GM19025 (cell line): ENCODE measurements around the gene KRTAP4-5.
"Not testable (repeated sequence)": the region's sequence is repeated elsewhere in the genome, so short reads cannot be mapped to it uniquely, and the experiment has no call there.

Source experiments
- ATAC-seq: cut with Tn5 transposase; IDR thresholded peaks from one replicate; pipeline ENCODE4 v1.9.1; 2021; ENCODE audit warnings: mild to moderate bottlenecking, low read depth, moderate library complexity; ENCODE audit not compliant: unreplicated experiment

Gene KRTAP4-5

GRCh38 chr17:41116297-41116696 lies 33.3 kb downstream of the KRTAP4-5 start:
- ATAC-seq, result no peak

- no peak for ATAC-seq
Observed at GRCh38 chr17:41111151-41111885, 38.3 kb downstream of the KRTAP4-5 start.

- ATAC-seq, result not testable (repeated sequence)
Observed at GRCh38 chr17:41108728-41109386, 40.8 kb downstream of the KRTAP4-5 start.

- ATAC-seq, result no peak
Observed at GRCh38 chr17:41107941-41108450, 41.6 kb downstream of the KRTAP4-5 start.

- not testable (repeated sequence) for ATAC-seq
Observed at GRCh38 chr17:41105347-41105746, 44.3 kb downstream of the KRTAP4-5 start, which contains the start of gene KRTAP4-9. Gene KRTAP4-9 (plus strand): TSS chr17:41105389. CDS start chr17:41105389, 0 bp downstream.

- ATAC-seq, result not testable (repeated sequence)
Observed at GRCh38 chr17:41104386-41105038, 45.1 kb downstream of the KRTAP4-5 start.

- no peak for ATAC-seq
Observed at GRCh38 chr17:41103896-41104295, 45.7 kb downstream of the KRTAP4-5 start.

GRCh38 chr17:41101586-41102259 lies 47.9 kb downstream of the KRTAP4-5 start, which contains the start of gene KRTAP4-16:
Gene KRTAP4-16 (minus strand): TSS chr17:41102209. CDS start chr17:41102209, 0 bp downstream.
- ATAC-seq, result no peak

GRCh38 chr17:41099682-41100480 lies 49.7 kb downstream of the KRTAP4-5 start:
- not testable (repeated sequence) for ATAC-seq
